NCI-H1048 (cell line): ENCODE measurements around the gene CACNA1H.
"Not testable (repeated sequence)": the region's sequence is repeated elsewhere in the genome, so short reads cannot be mapped to it uniquely, and the experiment has no call there.

Source experiments
- DNase-seq: peaks from one replicate; lab custom pipeline; 2025; lab: John Stamatoyannopoulos, UW

CACNA1H gene

GRCh38 chr16:1255276-1256122 lies 102.6 kb downstream of the CACNA1H start, which contains the start of gene TPSD1:
Gene TPSD1, plus strand, starts transcription at chr16:1256069. Its CDS starts 212 bp downstream, at chr16:1256281.
- DNase-seq, result not testable (repeated sequence)

GRCh38 chr16:1256296-1256873 lies 103.5 kb downstream of the CACNA1H start:
- DNase-seq, result not testable (repeated sequence)

GRCh38 chr16:1256874-1257322 lies 104.0 kb downstream of the CACNA1H start:
- no peak for DNase-seq

GRCh38 chr16:1257561-1258224 lies 104.8 kb downstream of the CACNA1H start:
- no peak for DNase-seq

- no peak for DNase-seq
These were observed 105.3 kb downstream of the CACNA1H start for GRCh38 chr16:1258225-1258600.

GRCh38 chr16:1258906-1259759 lies 106.2 kb downstream of the CACNA1H start:
- no peak for DNase-seq

- no peak for DNase-seq
These were observed 106.8 kb downstream of the CACNA1H start for GRCh38 chr16:1259760-1260068.

GRCh38 chr16:1260101-1260680 lies 107.3 kb downstream of the CACNA1H start:
- no peak for DNase-seq

- DNase-seq, result no peak
These were observed 108.4 kb downstream of the CACNA1H start for GRCh38 chr16:1261131-1261892.

GRCh38 chr16:1262210-1262845 lies 109.4 kb downstream of the CACNA1H start:
- no peak for DNase-seq

GRCh38 chr16:1262846-1263221 lies 109.9 kb downstream of the CACNA1H start:
- no peak for DNase-seq

- DNase-seq, result no peak
These were observed 110.9 kb downstream of the CACNA1H start for GRCh38 chr16:1263591-1264344.

GRCh38 chr16:1264345-1265089 lies 111.6 kb downstream of the CACNA1H start:
- DNase-seq, result no peak

GRCh38 chr16:1265090-1265630 lies 112.3 kb downstream of the CACNA1H start:
- no peak for DNase-seq

- no peak for DNase-seq
These were observed 112.9 kb downstream of the CACNA1H start for GRCh38 chr16:1265826-1266225.

- DNase-seq, result not testable (repeated sequence)
These were observed 116.5 kb downstream of the CACNA1H start for GRCh38 chr16:1269418-1269817.

GRCh38 chr16:1271380-1271723 lies 118.4 kb downstream of the CACNA1H start:
- DNase-seq, result no peak
